HG03103 (cell line): Measurements from ENCODE around the gene FMNL2.

Source experiments
- ATAC-seq: cut with Tn5 transposase; IDR thresholded peaks from one replicate; pipeline ENCODE4 v1.9.1; 2021; ENCODE audit warnings: low read depth; ENCODE audit not compliant: unreplicated experiment

The FMNL2 gene

GRCh38 chr2:152399003-152399402 lies 64.0 kb downstream of the FMNL2 start:
- no peak for ATAC-seq

GRCh38 chr2:152400607-152401214 lies 65.7 kb downstream of the FMNL2 start:
- no peak for ATAC-seq

- no peak for ATAC-seq
Measured at GRCh38 chr2:152402780-152403759, 68.1 kb downstream of the FMNL2 start.

GRCh38 chr2:152405206-152406118 lies 70.5 kb downstream of the FMNL2 start:
- peak; percentile 1 for ATAC-seq

- ATAC-seq = peak; percentile 58
Measured at GRCh38 chr2:152406119-152406835, 71.3 kb downstream of the FMNL2 start.

- no peak for ATAC-seq
Measured at GRCh38 chr2:152406836-152407161, 71.8 kb downstream of the FMNL2 start.

- peak; percentile 64 for ATAC-seq
Measured at GRCh38 chr2:152407204-152407721, 72.3 kb downstream of the FMNL2 start.

GRCh38 chr2:152407806-152408205 lies 72.8 kb downstream of the FMNL2 start:
- no peak for ATAC-seq

GRCh38 chr2:152408254-152408653 lies 73.3 kb downstream of the FMNL2 start:
- no peak for ATAC-seq

- ATAC-seq = no peak
Measured at GRCh38 chr2:152409386-152410164, 74.6 kb downstream of the FMNL2 start.

GRCh38 chr2:152410165-152410597 lies 75.2 kb downstream of the FMNL2 start:
- ATAC-seq = no peak

- no peak for ATAC-seq
Measured at GRCh38 chr2:152411154-152411553, 76.2 kb downstream of the FMNL2 start.

GRCh38 chr2:152413228-152414030 lies 78.5 kb downstream of the FMNL2 start:
- ATAC-seq = no peak

GRCh38 chr2:152415231-152415642 lies 80.3 kb downstream of the FMNL2 start:
- no peak for ATAC-seq

- ATAC-seq = no peak
Measured at GRCh38 chr2:152415796-152416195, 80.8 kb downstream of the FMNL2 start.

- ATAC-seq = peak; percentile 40
Measured at GRCh38 chr2:152418688-152419087, 83.7 kb downstream of the FMNL2 start.

GRCh38 chr2:152419944-152420343 lies 85.0 kb downstream of the FMNL2 start:
- no peak for ATAC-seq

GRCh38 chr2:152420363-152420762 lies 85.4 kb downstream of the FMNL2 start:
- no peak for ATAC-seq
